ENCODE measurements around the gene KDM5C.

- TF ChIP-seq POLR2A (IDR thresholded peaks at IDR 0.05; ENCODE audit: control extremely low read depth in 1 of 2, low read depth in 2 of 2, low read length in 2 of 2): peak; percentile 80 to 90
- TF ChIP-seq, protein P1, sequence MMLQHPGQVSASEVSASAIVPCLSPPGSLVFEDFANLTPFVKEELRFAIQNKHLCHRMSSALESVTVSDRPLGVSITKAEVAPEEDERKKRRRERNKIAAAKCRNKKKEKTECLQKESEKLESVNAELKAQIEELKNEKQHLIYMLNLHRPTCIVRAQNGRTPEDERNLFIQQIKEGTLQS (IDR thresholded peaks at IDR 0.05; ENCODE audit: insufficient read depth, low read depth, low read length): no peak
- peak; percentile 70 for TF ChIP-seq POLR2AphosphoS5 (IDR thresholded peaks at IDR 0.05; ENCODE audit: low read depth, low read length)
- TF ChIP-seq YY1 (IDR thresholded peaks at IDR 0.05; ENCODE audit: low read depth, low read length): peak; percentile 96
- TF ChIP-seq JUN (IDR thresholded peaks at IDR 0.05; ENCODE audit: low read depth, low read length): no peak
- TF ChIP-seq CTCF (IDR thresholded peaks at IDR 0.05; ENCODE audit: control extremely low read depth in 1 of 3, insufficient read depth in 1 of 3, low read depth in 1 of 3, low read length in 3 of 3): no peak
- no peak for TF ChIP-seq CBX5 (IDR thresholded peaks at IDR 0.05; ENCODE audit: low read depth, low read length)
These were observed at the start of gene KDM5C for GRCh38 chrX:53224860-53225797.

Measured in H1 (cell line).